AG10803 (cell line): Measurements from ENCODE around the gene GRIA1.

Experiments used
- DNase-seq: peaks from one replicate; pipeline ENCODE4 v3.0.0; 2010; ENCODE audit warnings: low read depth
- H3K4me3 ChIP-seq: 2 replicates; pipeline ENCODE4 v1.5.1; 2011; ENCODE audit warnings: mild to moderate bottlenecking, low read length, control low read depth
- CTCF ChIP-seq: conservative IDR thresholded peaks from 2 replicates; pipeline ENCODE4 v1.5.1; 2011; ENCODE audit warnings: mild to moderate bottlenecking, low read length, control low read depth, inconsistent platforms

Gene GRIA1

GRCh38 chr5:153613144-153613543, 122.7 kb downstream of the GRIA1 start:
- no peak for TF ChIP-seq CTCF
- H3K4me3 ChIP-seq, result no peak overlapping the region
- DNase-seq, result peak; percentile 83

DNA sequence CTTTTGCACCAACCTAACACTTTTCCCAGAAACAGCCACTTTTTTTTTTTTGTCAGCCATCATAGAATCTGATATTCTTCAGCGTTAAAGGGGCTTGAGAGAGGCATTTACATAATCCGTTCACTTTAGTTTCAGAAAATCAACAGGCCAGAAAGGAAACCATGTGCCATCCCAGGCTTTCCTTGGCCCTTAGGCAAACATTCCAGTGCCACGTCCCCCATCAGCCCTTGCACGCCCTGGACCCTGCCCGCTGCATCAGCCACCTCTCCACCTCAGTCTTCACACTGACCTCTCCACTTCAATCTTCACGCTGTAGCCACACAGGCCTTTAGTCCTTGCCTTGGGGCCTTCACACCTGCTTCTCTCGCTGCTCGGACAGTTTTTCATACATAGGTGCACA, 123.2 kb downstream of the GRIA1 start:
- DNase-seq, result no peak
- no peak overlapping the region for H3K4me3 ChIP-seq
- TF ChIP-seq CTCF, result no peak

DNA sequence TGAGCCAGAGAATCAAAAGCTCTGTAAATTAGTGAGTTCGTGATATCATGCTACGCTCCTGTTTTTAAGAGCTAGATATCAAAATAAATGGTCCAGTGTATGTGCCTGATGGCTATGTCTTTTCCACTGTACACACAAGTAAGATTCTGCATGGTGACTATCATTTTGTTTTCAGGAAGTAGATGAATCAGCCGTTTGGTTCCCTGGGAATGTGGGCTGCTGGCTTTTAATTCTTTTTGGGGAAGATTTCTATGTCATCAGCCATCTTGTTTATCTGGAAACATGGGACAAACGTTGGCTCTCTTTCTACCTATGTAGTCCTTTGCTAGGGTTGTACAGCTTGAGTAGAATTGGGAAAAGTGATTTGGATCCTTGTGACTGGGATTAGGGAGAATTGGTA, 126.7 kb downstream of the GRIA1 start:
- no peak for TF ChIP-seq CTCF
- peak; percentile 60 for DNase-seq
- H3K4me3 ChIP-seq, result no peak overlapping the region

GRCh38 chr5:153618307-153618706, 127.8 kb downstream of the GRIA1 start:
- no peak for DNase-seq
- TF ChIP-seq CTCF, result no peak

GRCh38 chr5:153618867-153619266, 128.4 kb downstream of the GRIA1 start:
- no peak for TF ChIP-seq CTCF
- H3K4me3 ChIP-seq, result no peak overlapping the region
- peak; percentile 55 for DNase-seq

More at GRCh38 chr5:153618307-153618706, 127.8 kb downstream of the GRIA1 start:
- H3K4me3 ChIP-seq, result no peak overlapping the region

- no peak for TF ChIP-seq CTCF
- H3K4me3 ChIP-seq, result no peak overlapping the region
- peak; percentile 31 for DNase-seq
Measured at GRCh38 chr5:153619771-153620170, 129.3 kb downstream of the GRIA1 start.

- no peak for DNase-seq
- TF ChIP-seq CTCF, result no peak; the same call in 1 of the 2 replicates
- H3K4me3 ChIP-seq, result no peak overlapping the region
Measured at GRCh38 chr5:153623124-153623523, 132.7 kb downstream of the GRIA1 start.
